ENCODE results near the gene DPF1. TPM values are rescaled to one million over a fixed set of nuclear protein-coding genes. Genes with fewer than 3 reads are reported as not detected.
"Not testable (repeated sequence)": the region's sequence is repeated elsewhere in the genome, so short reads cannot be mapped to it uniquely, and the experiment has no call there.

Gene DPF1
- total RNA-seq, 1 donor from 2014 or later: 31.7 TPM

DNA sequence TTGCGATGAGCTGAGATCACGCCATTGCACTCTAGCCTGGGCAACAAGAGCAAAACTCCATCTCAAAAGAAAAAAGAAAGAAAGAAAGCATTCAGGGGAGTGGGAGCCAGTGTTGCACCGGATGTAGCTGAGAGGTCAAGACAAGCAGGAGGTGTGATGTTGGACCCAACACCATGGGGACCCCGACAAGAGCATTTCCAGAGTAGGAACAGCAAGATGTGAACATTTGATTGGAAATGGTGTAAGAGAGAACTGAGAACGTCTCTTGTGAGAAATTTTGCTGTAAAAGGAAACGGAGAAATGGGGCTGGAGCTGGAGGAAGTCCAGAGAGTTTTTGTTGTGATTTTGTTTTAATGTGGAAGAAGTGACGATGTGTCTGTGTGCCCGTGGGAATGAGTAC lies 15.8 kb upstream of the DPF1 start:
- Mint-ChIP-seq H3K27me3 (ENCODE audit: low read depth) (peaks cover 5% of the 10 kb centered on the region), H3K27ac (ENCODE audit: unreplicated experiment) (peak overlapping the region; percentile 9), H3K4me1 (peaks cover 5% of the 10 kb centered on the region), H3K4me3 (no peak overlapping the region), H3K36me3 (ENCODE audit: low read depth) (no peaks in the 10 kb centered on the region), H3K9me3 (no peaks in the 10 kb centered on the region)
- TF ChIP-seq, protein P1, sequence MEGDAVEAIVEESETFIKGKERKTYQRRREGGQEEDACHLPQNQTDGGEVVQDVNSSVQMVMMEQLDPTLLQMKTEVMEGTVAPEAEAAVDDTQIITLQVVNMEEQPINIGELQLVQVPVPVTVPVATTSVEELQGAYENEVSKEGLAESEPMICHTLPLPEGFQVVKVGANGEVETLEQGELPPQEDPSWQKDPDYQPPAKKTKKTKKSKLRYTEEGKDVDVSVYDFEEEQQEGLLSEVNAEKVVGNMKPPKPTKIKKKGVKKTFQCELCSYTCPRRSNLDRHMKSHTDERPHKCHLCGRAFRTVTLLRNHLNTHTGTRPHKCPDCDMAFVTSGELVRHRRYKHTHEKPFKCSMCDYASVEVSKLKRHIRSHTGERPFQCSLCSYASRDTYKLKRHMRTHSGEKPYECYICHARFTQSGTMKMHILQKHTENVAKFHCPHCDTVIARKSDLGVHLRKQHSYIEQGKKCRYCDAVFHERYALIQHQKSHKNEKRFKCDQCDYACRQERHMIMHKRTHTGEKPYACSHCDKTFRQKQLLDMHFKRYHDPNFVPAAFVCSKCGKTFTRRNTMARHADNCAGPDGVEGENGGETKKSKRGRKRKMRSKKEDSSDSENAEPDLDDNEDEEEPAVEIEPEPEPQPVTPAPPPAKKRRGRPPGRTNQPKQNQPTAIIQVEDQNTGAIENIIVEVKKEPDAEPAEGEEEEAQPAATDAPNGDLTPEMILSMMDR (conservative IDR thresholded peaks at IDR 0.05): no peak
- no peak for DNase-seq (ENCODE audit: low read depth, low spot score)

DNA sequence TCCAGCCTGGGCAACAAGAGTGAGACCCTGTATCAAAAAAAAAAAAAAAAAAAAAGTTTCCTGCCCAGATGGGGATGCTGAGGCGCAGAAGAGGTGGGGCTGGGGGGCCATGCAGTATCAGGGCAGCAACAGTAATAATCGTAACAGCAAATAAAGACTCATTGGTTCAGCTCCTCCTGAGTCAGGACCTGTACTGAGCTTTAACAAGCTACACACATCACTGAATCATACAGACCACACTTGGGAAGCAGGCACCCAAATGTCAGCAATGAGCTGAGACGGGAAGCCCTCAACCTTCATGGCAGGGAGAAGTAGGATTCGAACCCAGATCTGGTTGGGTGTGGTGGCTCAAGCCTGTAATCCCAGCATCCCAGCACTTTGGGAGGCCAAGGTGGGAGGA lies 10.6 kb upstream of the DPF1 start:
- Mint-ChIP-seq H3K27ac (ENCODE audit: unreplicated experiment) (no peak overlapping the region), H3K4me1 (peaks cover 11% of the 10 kb centered on the region), H3K36me3 (ENCODE audit: low read depth) (no peaks in the 10 kb centered on the region), H3K27me3 (ENCODE audit: low read depth) (peaks cover 26% of the 10 kb centered on the region), H3K4me3 (no peak overlapping the region), H3K9me3 (no peaks in the 10 kb centered on the region)
- DNase-seq (ENCODE audit: low read depth, low spot score): no peak
- TF ChIP-seq, protein P1 (conservative IDR thresholded peaks at IDR 0.05): no peak

DNA sequence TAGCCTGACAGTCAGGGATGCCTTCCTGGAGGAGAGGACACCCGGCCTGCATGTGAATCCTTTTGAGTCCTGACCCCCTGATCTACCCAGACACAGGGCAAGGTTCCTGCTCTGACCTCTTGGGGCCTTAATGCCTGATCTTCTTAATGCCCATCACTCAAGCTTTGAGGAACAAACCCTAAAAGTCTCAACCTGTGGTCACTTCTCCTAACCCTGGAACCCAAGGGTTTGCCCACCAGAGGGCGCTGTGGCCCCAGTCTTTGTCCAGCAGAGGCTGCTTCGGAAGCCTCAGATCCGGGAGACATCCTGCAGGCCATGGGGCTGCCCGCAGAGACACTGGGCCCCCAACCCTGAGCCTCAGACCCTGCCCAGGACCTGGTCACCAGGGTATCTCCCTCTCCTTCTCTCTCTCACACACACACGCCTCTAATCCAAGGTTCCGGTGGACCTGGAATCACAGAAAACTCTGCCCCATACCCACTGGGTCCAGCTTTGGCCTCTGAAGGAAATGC lies 9.8 kb upstream of the DPF1 start:
- peak; percentile 94 for DNase-seq (ENCODE audit: low read depth, low spot score)
- Mint-ChIP-seq H3K9me3 (no peaks in the 10 kb centered on the region), H3K4me1 (peaks cover 11% of the 10 kb centered on the region), H3K27me3 (ENCODE audit: low read depth) (peaks cover 26% of the 10 kb centered on the region), H3K36me3 (ENCODE audit: low read depth) (no peaks in the 10 kb centered on the region), H3K4me3 (peak overlapping the region; percentile 79), H3K27ac (ENCODE audit: unreplicated experiment) (no peak overlapping the region)
- TF ChIP-seq, protein P1 (conservative IDR thresholded peaks at IDR 0.05): peak; percentile 89

DNA sequence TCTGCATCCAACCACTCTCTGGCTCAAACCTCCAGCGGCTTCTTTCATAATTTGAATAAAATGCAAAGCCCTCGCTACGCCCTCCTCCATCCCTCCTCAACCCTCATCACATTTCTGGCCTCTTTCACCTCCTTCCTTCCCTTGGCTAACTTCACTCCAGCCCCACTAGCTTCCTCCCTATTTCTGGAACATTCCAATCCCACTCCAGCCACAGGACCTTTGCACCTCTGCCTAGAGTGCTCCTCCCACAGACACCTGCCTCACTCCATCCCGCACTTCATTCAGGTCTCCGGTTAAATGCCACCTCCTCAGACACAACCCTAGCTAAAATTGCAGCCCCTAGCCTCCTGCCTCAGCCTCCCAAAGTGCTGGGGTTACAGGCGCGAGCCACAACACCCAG lies 7.9 kb upstream of the DPF1 start:
- Mint-ChIP-seq H3K36me3 (ENCODE audit: low read depth) (no peaks in the 10 kb centered on the region), H3K27ac (ENCODE audit: unreplicated experiment) (no peak overlapping the region), H3K9me3 (no peaks in the 10 kb centered on the region), H3K27me3 (ENCODE audit: low read depth) (peaks cover 26% of the 10 kb centered on the region), H3K4me1 (peaks cover 23% of the 10 kb centered on the region), H3K4me3 (peak overlapping the region; percentile 43)
- DNase-seq (ENCODE audit: low read depth, low spot score): no peak
- TF ChIP-seq, protein P1 (conservative IDR thresholded peaks at IDR 0.05): no peak

DNA sequence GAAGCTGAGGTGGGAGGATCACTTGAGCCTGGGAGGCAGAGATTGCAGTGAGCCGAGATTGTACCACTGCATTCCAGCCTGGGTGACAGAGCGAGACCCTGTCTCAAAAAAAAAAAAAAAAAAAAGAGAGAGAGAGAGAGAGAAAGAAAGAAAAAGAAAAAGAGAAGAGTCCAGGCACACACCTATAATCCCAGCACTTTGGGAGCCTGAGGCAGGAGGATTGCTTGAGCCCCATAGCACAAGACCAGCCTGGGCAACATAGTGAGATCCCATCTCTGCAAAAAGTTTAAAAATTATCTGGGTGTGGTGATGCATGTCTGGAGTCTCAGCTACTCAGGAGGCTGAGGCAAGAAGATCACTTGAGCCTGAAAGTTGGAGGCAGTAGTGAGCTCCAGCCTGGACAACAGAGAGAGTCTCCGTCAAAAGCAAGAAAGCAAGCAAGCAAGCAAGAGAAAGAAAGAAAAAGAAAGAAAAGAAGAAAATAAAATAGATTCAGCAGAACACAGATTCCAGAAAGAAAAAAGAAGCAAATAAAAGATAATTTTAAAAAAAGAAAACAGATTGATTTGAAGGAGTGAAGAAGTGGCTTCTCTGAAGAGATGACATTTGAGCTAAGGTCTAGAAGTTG lies 6.6 kb upstream of the DPF1 start:
- not testable (repeated sequence) for H3K9me3 Mint-ChIP-seq; H3K36me3 Mint-ChIP-seq (ENCODE audit: low read depth); DNase-seq (ENCODE audit: low read depth, low spot score); H3K27ac Mint-ChIP-seq (ENCODE audit: unreplicated experiment)
- Mint-ChIP-seq H3K4me1 (peaks cover 31% of the 10 kb centered on the region), H3K4me3 (peak overlapping the region; percentile 45), H3K27me3 (ENCODE audit: low read depth) (peaks cover 30% of the 10 kb centered on the region)

DNA sequence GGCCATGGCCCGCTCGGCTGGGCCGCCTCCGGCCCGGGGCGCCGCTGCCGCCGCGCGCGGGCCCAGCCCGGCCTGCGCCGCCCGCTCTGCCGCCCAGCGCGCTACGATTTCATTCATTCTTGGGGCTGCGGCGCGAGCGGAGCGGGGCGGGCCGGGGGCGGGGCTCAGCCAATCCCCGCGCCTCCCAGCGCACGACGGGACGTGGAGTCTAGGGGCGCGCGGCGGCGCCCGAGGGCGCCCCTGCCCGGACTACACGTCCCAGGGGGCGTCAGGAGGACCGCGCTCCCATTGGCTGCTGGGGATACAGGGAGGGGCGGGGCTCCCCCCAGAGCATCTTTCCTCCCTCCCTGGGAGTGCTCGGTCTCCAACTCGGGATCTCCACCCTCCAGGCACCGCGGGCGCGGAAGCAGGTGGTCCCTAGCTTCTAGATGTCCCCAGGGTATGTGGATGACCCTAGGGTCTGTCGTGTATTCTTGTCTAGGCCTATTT lies 5.6 kb upstream of the DPF1 start:
- peak; percentile 76 for DNase-seq (ENCODE audit: low read depth, low spot score)
- Mint-ChIP-seq H3K36me3 (ENCODE audit: low read depth) (no peaks in the 10 kb centered on the region), H3K4me1 (peaks cover 32% of the 10 kb centered on the region), H3K4me3 (peak overlapping the region; percentile 85), H3K27me3 (ENCODE audit: low read depth) (peaks cover 30% of the 10 kb centered on the region), H3K27ac (ENCODE audit: unreplicated experiment) (no peak overlapping the region), H3K9me3 (no peaks in the 10 kb centered on the region)
- TF ChIP-seq, protein P1 (conservative IDR thresholded peaks at IDR 0.05): no peak
